Panc1 (cell line): ENCODE measurements around the gene CLSTN2.

ENCODE experiments used
- POLR2AphosphoS5 ChIP-seq: IDR thresholded peaks from 2 replicates; pipeline ENCODE4 v1.6.1; 2012; ENCODE audit warnings: mild to moderate bottlenecking, low read depth, low read length, moderate library complexity
- REST ChIP-seq, 2 experiments: IDR thresholded peaks; 2 replicates each; pipeline ENCODE4 v1.6.1; 2011 to 2012; ENCODE audit warnings: low read depth in 2 of 2, control low read depth in 1 of 2, low read length in 1 of 2, mild to moderate bottlenecking in 1 of 2, moderate library complexity in 1 of 2; ENCODE audit not compliant: insufficient read depth in 1 of 2
- SIN3A ChIP-seq: IDR thresholded peaks from 2 replicates; pipeline ENCODE4 v1.6.1; 2012; ENCODE audit warnings: low read depth, mild to moderate bottlenecking, low read length, moderate library complexity, borderline replicate concordance; ENCODE audit not compliant: insufficient read depth
- TCF7L2 ChIP-seq: IDR thresholded peaks from 2 replicates; pipeline ENCODE4 v1.6.1; 2011; ENCODE audit warnings: mild to moderate bottlenecking, low read depth, low read length, inconsistent platforms
- TF ChIP-seq, protein P1 (sequence below): fragments of 450-650 bp; IDR thresholded peaks from 2 replicates; pipeline ENCODE4 v1.5.1; 2017; ENCODE audit warnings: mild to moderate bottlenecking

GRCh38 chr3:140205598-140205997 is 270.6 kb downstream of the CLSTN2 start:
- TF ChIP-seq, protein P1, sequence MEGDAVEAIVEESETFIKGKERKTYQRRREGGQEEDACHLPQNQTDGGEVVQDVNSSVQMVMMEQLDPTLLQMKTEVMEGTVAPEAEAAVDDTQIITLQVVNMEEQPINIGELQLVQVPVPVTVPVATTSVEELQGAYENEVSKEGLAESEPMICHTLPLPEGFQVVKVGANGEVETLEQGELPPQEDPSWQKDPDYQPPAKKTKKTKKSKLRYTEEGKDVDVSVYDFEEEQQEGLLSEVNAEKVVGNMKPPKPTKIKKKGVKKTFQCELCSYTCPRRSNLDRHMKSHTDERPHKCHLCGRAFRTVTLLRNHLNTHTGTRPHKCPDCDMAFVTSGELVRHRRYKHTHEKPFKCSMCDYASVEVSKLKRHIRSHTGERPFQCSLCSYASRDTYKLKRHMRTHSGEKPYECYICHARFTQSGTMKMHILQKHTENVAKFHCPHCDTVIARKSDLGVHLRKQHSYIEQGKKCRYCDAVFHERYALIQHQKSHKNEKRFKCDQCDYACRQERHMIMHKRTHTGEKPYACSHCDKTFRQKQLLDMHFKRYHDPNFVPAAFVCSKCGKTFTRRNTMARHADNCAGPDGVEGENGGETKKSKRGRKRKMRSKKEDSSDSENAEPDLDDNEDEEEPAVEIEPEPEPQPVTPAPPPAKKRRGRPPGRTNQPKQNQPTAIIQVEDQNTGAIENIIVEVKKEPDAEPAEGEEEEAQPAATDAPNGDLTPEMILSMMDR = no peak
- TF ChIP-seq POLR2AphosphoS5 (no peak), TCF7L2 (no peak), REST (IDR thresholded peaks at IDR 0.05; ENCODE audit: insufficient read depth in 1 of 2, low read depth in 2 of 2, low read length in 1 of 2) (no peak), SIN3A (no peak)
